WERI-Rb-1 (cell line): ENCODE results near the gene VAMP4.

Source experiments
- DNase-seq: peaks from one replicate; pipeline ENCODE4 v3.0.0-alpha.2; 2020
- H3K27ac ChIP-seq: fragments of 250-450 bp; sonication (Bioruptor Pico); 2 replicates; pipeline ENCODE4 v1.5.1; 2020; ENCODE audit warnings: mild to moderate bottlenecking, moderate library complexity
- H3K27me3 ChIP-seq: fragments of 250-450 bp; sonication (Bioruptor Pico); 2 replicates; pipeline ENCODE4 v1.5.1; 2021; ENCODE audit warnings: mild to moderate bottlenecking, low read depth, moderate library complexity; ENCODE audit not compliant: insufficient read depth, severe bottlenecking
- H3K36me3 ChIP-seq: fragments of 250-450 bp; sonication (Bioruptor Pico); 2 replicates; pipeline ENCODE4 v1.5.1; 2020; ENCODE audit warnings: mild to moderate bottlenecking, moderate library complexity
- H3K4me3 ChIP-seq: 2 replicates; pipeline ENCODE4 v1.5.1; 2011; ENCODE audit warnings: low read depth, mild to moderate bottlenecking, control low read depth, low read length
- H3K9me3 ChIP-seq: fragments of 250-450 bp; sonication (Bioruptor Pico); 2 replicates; pipeline ENCODE4 v1.5.1; 2021; ENCODE audit warnings: mild to moderate bottlenecking, moderate library complexity; ENCODE audit not compliant: severe bottlenecking
- CTCF ChIP-seq: IDR thresholded peaks from 2 replicates; pipeline ENCODE4 v1.5.1; 2011; ENCODE audit warnings: low read depth, mild to moderate bottlenecking, control low read depth, inconsistent platforms, low read length

The VAMP4 gene

GRCh38 chr1:171741872-171742576, at the start of gene VAMP4:
VAMP4 (minus strand) TSS chr1:171742065; CDS start chr1:171738414, 3,651 bp downstream.
- no peak for TF ChIP-seq CTCF
- H3K36me3 ChIP-seq, result peaks cover 10% of the 10 kb centered on the region
- peak within 1 kb of the TSS; percentile 96 for H3K27ac ChIP-seq
- no peaks in the 10 kb centered on the region for H3K27me3 ChIP-seq
- no peaks in the 10 kb centered on the region for H3K9me3 ChIP-seq
- peak; percentile 92 for DNase-seq
- H3K4me3 ChIP-seq, result peak within 1 kb of the TSS; percentile 96

- Histone ChIP-seq H3K9me3 (no peaks in the 10 kb centered on the region), H3K36me3 (peaks cover 99% of the 10 kb centered on the region), H3K27me3 (no peaks in the 10 kb centered on the region), H3K27ac (no peak overlapping the region), H3K4me3 (no peak overlapping the region)
- no peak for DNase-seq
- no peak for TF ChIP-seq CTCF
Measured at GRCh38 chr1:171790318-171790717, 48.5 kb upstream of the VAMP4 start.

- DNase-seq, result no peak
Measured at GRCh38 chr1:171788696-171789095, 46.8 kb upstream of the VAMP4 start.

GRCh38 chr1:171787686-171788480, 46.0 kb upstream of the VAMP4 start:
- Histone ChIP-seq H3K36me3 (peaks cover 96% of the 10 kb centered on the region), H3K27ac (no peak overlapping the region), H3K4me3 (no peak overlapping the region), H3K9me3 (no peaks in the 10 kb centered on the region), H3K27me3 (no peaks in the 10 kb centered on the region)
- no peak for TF ChIP-seq CTCF
- DNase-seq, result no peak

More at GRCh38 chr1:171788696-171789095, 46.8 kb upstream of the VAMP4 start:
- Histone ChIP-seq H3K36me3 (peaks cover 98% of the 10 kb centered on the region), H3K4me3 (no peak overlapping the region), H3K9me3 (no peaks in the 10 kb centered on the region), H3K27ac (no peak overlapping the region), H3K27me3 (no peaks in the 10 kb centered on the region)
- TF ChIP-seq CTCF, result no peak

GRCh38 chr1:171786534-171786933, 44.7 kb upstream of the VAMP4 start:
- peaks cover 82% of the 10 kb centered on the region for H3K36me3 ChIP-seq
- no peak overlapping the region for H3K27ac ChIP-seq
- H3K4me3 ChIP-seq, result no peak overlapping the region
- no peak for DNase-seq
- no peaks in the 10 kb centered on the region for H3K27me3 ChIP-seq
- no peaks in the 10 kb centered on the region for H3K9me3 ChIP-seq
- TF ChIP-seq CTCF, result no peak
